Renal cortical epithelial cell (primary cell): ENCODE results near the gene SIVA1. TPM values are rescaled to one million over a fixed set of nuclear protein-coding genes. Genes with fewer than 3 reads are reported as not detected.

Source experiments
- DNase-seq: peaks from one replicate; pipeline ENCODE4 v3.0.0-alpha.2; 2011; ENCODE audit warnings: low read depth
- total RNA-seq: library from RNA; depleted of rRNA; stranded (reverse); fragments of >200 nt; gene quantifications from 2 replicates; pipeline ENCODE4 v1.2.3, GENCODE V29; 2014

Gene SIVA1
- total RNA-seq, 1 donor from 2014 or later: 38.8 TPM

DNA sequence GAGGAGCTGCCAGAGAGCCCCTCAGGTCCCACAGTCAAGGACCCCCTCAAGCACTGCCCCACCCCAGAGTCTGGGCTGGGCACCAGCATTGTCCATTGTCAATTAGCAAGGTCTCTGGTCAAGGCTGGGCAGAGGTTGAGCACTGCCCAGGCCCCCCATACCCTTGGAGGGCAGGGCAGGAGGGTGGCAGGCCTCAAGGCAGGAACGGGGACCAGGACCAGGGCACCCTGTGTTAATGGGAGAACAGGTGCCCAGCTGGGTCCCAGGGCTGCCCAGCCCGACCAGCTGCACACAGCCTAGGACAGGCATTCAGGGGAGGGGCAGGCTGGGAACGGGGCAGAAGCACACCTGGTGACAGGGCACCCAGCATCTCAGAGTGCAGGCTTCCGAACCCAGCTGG is 18.4 kb downstream of the SIVA1 start:
- no peak for DNase-seq

DNA sequence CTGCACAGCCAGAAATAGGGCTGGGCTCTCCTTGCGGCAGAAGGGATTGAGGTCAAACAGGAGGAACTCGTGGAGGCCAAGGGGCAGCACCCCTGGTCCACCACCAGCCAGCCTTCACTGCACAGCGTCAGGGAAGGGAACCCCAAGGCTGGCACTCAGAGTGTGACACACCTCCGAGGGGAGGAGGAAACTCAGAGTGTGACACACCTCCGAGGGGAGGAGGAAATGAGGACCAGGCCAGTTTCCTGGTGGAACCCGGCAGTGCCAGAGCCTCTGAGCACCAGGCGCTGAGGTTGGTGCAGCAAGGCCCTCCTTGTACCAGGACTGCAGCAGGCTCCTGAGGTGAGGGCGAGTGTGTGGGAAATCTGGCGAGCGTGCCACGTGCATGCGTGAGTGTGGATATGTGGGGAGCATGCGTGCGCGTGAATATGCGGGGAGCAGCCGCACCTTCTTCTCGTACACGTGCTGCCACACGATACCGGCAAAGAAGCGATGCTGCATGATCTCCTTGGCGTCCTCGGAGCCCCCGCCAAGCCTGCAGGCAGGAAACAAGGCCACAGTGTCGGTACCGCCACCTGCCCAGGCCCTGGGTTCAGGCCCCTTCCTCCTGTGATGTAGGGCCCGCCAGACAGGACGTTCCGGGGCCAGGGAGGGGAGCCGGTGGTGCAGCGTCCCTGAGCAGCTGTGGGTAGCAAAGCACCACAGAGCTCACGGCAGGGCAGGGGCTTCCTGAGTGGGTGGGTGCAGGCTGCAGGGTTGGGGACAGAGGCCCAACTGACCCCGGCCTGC is 19.2 kb downstream of the SIVA1 start:
- no peak for DNase-seq

DNA sequence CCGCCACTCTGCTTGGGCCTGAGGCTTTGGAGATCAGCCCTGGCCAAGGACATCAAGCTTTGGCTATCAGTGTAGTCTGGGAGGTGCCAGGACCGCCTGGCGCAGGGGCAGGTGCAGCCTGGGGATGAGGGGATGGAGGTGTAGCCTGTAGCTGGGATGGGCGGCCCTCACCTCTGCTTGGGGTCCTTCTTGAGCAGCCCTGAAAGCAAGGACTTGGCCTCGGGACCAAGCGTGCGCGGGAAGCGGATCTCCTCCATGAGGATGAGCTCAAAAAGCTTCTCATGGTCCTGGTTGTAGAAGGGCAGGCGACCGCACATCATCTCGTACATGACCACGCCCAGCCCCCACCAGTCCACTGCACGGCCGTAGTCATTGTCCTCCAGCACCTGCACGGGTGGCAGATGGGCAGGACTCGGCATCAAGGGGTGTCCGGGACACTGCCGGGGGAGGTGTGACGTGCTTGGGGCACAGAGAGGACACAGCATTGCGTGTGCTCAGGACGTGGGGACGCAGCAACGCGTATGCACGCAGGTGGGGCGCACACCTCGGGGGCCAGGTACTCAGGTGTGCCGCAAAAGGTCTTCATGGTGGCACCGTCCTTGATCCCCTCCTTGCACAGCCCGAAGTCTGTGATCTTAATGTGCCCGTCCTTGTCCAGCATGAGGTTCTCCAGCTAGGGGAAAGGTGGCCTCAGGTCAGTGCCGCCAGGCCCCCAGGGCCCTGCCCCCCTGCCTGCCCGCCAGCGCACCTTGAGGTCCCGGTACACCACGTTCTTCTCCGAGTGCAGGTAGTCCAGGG is 20.0 kb downstream of the SIVA1 start:
- DNase-seq: no peak

DNA sequence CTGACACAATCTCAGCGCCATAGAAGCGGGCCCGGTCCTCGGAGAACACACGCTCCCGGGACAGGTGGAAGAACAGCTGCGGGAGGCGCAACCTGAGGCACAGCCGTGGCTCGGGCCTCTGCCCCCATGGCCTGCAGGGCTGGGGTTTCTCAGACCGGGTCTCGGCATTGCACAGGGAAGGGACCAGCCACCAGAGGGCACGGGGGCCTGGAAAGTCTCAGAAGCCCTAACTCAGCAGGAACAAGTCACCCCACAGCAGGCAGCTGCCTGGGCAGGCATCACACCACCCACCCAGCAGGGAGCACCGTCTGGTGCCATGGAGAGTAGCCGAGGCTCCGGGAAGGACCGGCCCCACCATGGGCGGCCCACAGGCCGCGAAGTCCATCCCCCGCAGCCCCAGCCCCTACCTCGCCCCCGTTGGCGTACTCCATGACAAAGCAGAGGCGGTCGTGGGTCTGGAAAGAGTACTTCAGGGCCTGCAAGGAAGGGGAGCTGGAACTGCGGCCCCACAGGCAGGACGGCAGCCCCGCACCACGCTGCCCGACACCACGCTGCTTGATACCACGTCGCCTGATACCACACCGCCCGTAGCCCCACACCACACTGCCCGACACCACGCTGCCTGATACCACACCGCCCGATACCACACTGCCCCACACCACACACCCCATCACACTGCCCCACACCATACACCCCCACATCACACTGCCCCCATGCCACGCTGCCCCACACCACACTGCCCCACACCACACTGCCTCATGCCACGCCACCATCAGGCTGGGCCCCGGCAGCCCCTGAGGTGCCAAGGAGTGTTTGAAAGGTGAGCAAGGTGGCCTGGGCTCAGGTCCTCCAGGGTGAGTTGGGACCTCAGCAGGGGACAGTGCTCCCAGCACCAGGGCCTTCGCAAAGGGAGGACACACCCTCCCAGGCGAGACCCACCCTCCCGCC is 20.8 kb downstream of the SIVA1 start:
- DNase-seq: no peak

DNA sequence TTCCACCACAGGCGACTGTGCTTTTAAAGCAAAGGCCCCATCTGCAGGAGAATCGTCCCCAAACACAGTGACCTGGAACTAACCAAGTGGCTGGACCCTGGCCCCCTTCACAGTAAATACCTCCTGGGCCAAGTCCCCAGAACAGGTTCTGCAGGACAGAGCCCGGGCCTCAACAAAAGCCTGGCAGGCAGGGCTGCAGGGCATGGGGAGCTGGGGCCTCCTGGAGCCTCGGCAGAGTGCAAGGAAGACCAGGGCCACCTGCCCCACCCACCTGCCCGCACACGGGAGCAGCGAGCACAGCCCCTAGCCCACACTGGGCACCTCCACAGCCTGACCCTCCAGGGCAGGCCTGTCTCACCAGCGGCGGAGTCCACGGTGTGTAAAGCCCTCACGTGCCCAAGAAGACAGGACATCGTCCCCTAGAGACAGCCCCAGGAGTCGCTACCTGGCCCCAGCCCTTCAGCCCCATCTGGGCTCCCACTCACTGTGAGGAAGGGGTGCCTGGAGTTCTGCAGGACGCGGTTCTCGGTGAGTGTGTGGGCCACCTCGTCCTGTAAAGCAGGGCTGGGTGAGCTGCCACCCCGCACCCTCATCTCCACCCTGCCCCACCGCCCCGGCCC is 21.6 kb downstream of the SIVA1 start:
- DNase-seq: no peak

GRCh38 chr14:104775073-104775489 is 22.1 kb downstream of the SIVA1 start:
- DNase-seq: no peak

GRCh38 chr14:104776481-104776880 is 23.5 kb downstream of the SIVA1 start:
- DNase-seq: no peak

DNA sequence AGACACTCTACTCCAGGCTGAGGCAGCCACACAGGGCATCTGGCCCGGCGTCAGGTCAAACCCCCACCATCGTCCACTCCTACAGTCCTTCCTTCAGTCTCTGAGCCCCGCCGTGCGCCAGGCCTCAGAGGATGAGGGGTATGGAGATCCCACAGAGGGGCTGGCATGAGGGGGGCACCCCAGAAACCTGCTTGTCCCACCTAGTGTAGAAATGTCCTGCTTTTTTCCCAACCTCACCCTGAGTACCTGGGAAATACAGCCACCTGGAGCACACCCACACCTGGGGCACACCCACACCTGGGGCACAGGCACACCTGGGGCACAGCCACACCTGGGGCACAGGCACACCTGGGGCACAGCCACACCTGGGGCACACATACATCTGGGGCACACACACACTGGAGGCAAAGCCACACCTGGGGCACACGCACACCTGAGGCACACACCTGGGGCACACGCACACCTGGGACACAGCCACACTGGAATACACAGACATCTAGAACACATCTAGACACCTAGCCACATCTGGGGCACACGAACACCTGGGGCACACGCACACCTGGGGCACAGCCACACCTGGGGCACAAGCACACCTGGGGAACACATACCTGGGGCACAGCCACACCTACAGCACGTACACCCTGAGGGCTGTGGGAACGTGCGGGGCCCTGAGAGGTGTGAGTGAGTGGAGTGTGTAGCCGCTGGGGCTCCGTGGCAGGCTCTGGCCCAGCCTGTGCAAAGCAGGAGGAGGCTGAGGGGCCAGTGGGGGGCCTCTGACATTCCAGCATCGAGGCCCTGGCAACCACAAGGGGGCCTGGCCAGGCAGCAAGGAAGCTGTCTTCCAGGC is 24.2 kb downstream of the SIVA1 start:
- no peak for DNase-seq

DNA sequence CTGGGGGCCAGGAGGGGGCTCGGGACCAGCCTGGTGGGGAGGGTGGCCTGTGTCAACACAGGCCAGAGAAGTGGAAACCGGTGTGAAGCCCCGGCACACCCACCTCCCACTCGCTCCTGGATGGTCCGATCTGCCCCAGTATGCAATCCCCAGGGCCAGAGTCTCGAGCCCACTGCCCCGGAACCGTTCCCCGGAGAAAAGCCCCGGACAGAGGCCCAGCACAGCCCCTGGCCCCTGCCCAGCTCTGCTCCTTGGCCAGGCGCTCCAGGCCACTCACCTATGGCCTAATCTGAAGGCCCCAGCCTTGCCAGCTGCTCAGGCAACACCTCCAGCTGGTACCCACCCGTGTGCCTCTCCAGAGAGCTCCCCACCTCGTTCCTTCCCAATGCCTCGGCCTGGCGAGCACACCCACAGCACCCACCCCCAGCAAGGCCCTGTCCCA is 24.9 kb downstream of the SIVA1 start:
- DNase-seq: no peak

DNA sequence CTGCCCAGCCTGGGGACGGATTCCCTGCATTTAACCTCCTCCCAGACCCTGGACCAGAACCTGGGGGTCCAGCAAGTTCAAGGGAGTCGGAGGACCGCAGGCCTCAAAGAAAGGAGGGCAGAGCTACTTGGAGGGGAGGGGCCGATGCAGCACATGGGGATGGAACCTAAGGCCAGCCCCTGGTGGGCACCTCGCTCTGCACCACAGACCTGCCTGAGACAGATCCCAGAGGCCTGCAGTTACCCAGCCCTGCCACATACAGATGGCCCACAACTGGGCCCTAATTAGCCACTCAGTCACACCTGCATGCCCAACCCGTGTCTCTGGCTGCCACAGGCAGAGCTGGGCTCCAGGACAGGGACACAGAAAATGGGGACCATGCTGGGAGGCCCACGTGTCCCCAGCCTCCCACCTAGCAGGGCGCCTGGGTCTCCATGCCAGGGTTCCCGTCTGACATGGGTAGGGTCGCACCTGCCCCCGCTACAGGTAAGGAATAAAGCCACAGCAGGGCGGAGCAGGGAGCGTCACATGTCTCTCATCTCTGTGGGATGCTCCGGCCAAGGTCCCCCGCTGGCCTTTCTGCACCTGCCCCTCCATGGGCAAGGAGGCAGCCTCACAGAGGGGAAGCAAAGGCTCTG is 25.9 kb downstream of the SIVA1 start:
- no peak for DNase-seq

DNA sequence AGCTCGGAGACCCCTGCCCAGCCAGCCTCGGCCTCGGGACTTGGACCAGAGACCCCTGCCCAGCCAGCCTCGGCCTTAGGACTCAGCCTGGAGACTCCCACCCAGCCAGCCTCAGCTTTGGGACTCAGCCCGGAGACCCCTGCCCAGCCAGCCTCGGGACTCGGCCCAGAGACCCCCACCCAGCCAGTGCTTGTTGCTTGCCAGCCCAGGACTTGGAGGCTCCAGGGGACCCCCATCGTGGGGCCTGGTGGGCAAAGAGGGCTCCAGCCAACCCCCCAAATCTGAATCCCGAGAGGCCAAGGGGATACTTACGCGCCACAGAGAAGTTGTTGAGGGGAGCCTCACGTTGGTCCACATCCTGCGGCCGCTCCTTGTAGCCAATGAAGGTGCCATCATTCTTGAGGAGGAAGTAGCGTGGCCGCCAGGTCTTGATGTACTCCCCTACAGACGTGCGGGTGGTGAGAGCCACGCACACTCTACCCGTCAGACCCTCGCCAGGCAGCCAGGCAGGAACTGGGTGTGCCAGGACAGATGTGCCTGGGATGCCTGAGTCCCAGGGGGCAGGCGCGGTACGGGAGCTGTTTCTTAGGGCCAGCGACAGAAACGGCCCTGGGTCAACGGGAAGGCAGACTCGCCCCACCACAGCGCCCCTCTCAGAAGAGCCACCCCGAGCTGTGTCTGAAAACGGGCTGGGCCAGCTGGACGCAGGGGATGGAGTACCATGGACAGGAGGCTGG is 27.0 kb downstream of the SIVA1 start:
- no peak for DNase-seq

DNA sequence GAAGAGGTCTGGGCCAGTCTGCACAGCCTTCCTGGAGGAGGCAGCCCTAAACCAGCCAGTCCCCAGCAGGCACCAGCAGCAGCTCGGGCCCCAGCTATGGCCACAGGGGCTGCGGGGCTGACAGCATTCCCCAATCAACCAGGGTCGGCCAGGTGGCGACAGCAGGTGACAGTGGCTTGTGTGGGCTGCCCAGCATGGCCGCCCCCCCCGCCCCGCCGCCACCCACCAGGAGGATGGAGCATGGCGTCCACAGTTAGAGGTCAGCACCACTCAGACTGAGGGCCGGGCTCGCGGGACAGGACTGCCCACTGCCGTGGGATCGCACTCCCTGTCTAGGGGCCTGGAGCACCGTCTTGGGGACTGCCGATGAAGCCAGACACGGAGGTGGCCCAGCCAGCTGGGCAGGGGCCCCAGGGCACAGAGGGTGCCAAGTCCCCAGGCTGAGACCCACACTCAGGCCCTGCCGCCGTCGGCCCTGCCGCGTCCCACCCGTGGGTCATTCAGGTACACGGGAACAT is 27.6 kb downstream of the SIVA1 start:
- DNase-seq: no peak

DNA sequence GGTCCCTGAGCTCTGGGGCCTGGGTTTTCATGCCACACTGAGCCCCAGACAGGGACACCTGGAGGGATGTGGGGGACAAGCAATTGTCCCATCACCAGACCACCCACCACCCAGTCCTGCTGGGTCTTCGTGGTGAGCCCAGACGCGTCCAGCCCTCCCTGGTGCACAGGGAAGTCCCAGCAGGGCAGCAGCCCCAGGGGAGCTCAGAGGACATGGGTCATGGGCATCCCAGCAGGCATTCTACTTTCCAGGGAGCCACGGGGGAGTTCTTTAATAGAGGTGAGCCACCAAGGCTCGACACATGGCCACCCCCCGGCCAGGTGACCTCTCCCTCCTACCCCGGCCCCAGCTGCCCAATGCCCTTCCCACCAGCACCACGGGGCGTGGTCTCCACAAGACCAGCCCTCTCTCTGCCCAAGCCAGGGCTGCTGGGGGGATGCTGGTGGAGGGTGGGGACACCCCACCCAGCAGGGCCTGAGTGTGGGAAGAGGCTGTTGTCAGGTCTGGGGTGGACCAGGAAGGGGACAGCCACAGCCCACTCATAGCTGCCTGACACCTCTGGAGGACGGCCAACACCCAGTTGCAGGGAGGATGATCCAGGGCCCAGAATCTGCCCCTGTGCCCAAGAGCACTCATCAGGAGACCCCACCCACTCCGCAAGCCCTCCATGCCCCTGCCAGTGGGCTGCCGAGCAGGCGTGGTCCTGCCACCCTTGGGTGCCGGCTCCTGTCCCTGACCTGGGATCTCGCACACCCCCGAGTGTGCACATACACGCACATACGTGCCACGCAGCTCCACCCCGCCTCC is 28.5 kb downstream of the SIVA1 start:
- DNase-seq: no peak

GRCh38 chr14:104782086-104782807 is 29.3 kb downstream of the SIVA1 start:
- no peak for DNase-seq

DNA sequence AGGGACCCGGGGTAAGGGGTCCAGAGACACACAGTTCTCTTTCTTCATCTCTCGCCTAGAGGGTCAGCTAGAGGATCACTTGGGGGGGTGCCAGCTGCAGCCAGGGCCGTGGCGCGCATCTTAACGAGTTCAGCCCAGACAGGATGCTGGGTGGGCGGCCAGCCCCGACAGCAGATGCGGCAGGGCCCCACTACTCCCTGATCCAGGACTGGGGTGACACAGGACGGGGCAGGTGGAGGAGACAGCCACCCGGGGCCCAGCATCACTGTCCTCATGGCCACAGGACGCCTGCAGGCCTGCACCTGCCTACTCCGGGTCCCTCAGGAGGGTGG is 29.8 kb downstream of the SIVA1 start:
- DNase-seq: no peak

DNA sequence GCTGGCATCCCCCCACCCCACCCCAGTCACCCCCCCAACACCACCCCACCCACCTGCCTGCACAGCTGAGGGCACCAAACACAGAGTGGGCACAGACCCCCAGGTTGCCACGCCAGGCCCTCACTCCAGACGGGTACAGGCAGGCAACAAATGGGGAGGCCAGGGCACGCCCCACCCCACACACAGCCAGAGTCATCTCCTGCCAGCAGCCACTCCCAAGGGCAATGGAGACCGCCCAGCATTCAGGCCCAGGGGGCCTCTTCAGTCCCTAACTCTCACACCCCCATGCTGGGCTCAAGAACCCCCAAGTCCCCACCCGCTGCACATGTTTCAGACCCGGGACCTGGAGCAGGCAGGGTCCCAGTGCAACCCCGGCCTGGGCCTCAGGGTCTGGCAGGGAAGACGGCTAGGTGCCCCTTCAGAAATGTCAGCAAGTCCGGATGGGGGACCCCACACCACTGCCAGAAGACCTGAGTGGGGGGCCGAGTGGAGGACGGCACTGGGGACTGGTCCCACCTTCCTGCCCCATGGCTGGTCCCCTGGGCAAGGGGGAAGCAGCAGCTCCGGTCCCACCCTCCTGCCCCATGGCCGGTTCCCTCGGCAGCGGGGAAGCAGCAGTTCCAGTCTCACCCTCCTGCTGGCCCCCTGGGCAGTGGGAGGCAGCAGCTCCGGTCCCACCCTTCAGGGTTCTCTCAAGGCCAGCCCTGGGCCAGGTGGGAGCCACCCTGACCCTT is 30.7 kb downstream of the SIVA1 start:
- DNase-seq: no peak

DNA sequence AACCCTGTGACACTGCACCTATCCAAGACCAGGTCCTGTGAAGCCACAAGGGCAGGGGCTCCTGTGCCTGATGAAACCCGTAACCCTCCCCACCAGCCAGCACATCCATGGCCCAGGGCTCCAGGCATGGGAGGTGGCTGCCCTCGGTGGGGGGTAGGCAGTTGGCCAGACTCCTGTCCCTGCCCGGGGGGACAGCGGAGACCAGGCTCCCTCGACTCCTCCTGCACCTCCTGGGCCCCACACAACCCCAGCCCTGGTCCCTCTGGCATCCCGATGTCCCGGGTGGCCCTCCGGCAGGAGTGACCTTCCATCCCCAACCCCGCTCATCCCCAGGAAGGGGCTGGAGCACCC is 31.2 kb downstream of the SIVA1 start:
- no peak for DNase-seq
